Inflammatory macrophage treated with lipopolysaccharide for 1 hour (primary cell): ENCODE results near the gene PAK6.
A peak's percentile ranks its signal among the peaks of the same experiment; 100 is the strongest.

ENCODE experiments used
- DNase-seq, 2 donors: peaks; one replicate each; pipeline ENCODE4 v3.0.0-alpha.2; 2020 to 2022

Gene PAK6

DNA sequence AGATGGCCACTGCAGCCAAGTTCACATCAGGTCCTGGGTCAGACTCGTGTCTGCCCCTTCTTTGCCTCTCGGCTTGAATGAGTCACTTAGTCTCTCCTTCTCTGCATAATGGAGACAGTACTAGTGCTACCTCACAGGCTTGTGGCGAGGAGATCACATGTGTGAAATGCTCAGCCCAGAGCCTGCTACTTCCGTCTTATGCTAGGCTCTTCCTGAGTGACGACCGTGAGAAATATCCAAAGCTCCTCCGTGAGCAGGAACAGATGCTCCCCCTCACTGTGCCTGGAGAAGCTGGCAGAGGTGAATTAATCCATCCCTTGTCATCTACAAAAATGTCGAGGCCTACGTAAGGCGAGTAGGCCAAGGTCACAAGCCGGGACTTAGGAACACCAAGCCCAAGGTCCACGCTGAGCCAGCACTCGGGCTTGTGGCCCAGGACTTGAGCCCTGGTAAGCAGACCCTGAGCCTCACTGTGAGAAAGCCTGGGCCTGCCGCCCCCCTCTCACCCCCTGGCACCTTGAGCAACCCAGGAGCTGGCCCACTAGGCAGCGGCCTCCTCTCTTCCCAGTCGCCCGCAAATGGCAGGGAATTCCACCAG is 17.9 kb downstream of the PAK6 start:
- DNase-seq = peak; percentile 12 to 53

DNA sequence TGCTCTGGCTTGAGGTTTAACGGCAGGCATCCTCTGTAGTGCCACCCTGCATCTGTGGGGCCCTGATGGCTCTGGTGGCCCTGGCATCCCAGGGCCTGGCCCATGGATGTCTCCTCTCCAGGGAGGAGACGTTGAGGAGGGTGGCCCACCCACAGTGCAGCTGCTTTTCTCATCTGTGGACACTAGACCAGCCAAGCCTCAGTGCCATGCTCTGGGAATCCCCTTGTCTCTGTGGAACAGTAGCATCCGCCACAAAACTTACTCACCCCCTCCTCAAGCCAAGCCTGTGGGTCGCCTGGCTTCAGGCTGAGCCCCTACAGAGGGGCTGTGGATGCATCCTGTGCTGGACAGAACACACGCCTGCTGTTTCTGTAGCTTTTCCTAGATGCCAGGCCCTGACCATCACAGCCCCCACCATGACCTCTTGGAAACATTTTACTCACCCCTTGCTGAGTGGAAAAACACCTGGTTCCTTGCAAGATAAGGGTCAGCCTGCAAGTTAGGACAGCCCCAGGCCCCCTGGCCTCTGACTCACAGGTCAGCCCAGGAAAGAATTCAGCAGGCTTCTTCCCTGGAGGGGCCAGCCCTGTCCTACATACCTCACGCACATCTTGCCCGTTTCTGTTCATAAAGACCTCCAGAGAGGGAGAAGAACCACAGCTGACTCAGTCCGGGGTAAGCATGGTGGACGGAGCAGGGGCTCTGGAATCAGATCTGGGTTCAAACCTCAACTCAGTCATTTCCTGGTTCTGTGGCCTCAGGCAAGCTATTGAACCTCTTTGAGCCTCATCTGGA is 19.0 kb downstream of the PAK6 start:
- DNase-seq = no peak

DNA sequence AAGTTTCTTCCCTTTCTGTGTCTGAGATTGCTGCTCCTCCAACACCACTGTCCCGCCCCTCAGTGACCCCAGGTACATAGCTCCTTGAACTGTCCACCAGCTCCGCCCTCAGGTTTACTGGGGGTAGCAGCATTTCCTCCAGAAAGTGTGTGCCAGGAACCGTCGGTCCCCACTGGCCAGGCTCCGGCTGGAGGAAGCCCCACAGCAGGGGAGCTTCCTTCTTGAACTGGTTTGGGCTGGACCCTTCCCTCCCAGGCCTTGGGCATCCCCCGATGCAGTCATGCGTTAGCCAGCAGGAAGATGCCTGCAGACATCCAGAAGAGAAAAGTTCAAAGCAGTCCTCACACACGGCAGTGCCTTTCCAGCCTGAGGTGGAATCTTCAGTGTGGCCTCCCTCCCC is 19.7 kb downstream of the PAK6 start:
- no peak for DNase-seq

DNA sequence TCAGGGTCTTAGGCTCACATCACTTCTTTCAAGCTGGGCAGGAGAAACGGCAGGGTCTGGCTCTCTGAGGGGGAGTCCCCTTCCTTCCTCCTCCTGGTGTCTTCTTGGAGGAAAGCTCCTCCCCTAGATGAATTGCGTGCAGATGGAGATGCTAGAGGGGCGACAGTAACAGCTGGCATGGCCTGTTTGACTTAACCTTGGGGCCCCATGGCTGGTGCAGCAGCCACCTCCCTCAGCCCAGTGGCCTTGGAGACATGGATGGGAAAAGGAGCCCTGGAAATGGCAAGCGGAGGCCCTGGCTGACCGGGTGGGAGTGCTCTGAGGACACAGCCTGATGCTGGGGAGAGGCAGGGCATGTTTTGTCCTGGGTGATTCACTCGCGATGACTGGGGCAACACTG is 20.2 kb downstream of the PAK6 start:
- DNase-seq = no peak

DNA sequence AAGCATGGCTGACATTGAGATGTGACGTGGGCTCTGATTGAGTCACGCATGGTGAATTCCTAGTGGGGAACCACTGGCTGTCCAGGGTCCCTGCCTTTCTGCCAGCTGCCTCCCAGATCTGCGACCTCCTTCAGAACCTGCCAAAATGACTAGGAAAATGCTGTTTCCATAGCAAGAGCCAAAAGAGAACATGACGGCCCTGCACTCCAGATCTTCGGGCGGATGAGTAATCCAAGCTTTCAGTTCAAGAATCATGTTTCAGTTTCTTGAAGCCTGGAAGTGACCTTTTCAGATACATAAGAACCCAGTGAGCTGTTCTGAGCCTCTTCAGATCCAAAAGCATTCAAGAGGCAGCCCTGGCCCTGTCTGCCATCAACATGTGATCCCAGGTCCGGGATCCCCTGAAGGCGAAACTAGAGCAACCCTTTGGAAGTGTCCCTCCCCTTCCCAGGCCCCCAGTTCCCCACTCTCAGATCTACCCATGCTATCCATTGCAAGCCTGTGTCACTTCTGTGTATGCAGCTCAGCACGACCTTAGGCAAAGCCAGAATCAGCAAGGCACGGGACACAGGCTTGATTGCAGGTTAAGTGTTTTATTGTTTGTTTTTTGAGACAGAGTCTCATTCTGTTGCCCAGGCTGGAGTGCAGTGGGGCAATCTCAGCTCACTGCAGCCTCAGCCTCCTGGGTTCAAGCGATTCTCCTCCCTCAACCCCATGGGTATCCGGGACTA is 24.3 kb downstream of the PAK6 start:
- DNase-seq = no peak

DNA sequence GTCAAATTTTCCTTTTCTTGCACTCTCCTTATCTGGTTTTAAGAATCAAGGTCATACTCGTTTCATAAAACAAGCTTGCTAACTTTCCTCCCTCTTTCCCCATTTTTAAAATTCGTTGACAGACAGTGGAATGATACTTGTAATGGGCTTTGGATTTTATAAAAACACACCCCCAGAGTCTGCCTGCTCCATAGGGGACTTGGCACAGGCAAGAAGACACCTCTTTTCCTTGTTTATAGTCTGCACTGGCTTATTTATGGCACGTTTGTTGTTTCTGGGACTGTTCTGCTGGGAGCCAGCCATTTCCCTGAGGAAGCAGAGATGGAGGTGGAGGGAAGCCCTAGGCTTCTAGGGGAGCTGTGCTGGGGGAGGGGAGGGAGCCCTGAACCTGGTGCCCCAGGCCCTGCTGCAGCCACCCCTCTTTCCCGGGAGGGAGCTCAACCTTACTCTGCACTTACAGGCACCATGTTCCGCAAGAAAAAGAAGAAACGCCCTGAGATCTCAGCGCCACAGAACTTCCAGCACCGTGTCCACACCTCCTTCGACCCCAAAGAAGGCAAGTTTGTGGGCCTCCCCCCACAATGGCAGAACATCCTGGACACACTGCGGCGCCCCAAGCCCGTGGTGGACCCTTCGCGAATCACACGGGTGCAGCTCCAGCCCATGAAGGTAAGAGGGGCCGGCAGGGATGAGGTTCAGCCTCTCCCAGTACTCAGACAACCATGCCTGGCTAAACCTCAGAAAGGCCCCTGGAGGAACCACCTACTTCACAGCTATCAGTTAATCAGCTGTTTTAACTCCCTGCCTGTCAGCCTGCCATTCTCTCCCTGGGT is 25.7 kb downstream of the PAK6 start:
- no peak for DNase-seq

DNA sequence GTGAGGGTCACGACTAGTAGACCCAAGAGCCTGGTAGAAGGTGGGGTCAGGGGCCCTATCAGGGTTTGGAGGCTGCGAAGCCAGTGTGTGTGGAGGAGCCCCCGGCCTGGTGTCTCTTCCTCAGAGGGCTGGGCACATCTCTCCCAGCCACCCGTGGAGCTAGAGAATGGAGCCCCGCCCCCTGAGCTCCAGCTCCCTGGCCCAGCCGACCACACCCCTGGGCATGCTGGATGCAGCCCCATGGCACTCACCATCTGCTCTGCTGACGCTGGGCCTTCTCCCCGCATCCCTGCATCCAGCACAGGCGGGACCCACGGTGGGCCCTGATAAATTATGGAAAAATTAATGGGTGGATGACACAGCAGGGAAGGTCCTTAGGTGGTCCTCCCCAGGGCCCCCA is 26.5 kb downstream of the PAK6 start:
- no peak for DNase-seq

DNA sequence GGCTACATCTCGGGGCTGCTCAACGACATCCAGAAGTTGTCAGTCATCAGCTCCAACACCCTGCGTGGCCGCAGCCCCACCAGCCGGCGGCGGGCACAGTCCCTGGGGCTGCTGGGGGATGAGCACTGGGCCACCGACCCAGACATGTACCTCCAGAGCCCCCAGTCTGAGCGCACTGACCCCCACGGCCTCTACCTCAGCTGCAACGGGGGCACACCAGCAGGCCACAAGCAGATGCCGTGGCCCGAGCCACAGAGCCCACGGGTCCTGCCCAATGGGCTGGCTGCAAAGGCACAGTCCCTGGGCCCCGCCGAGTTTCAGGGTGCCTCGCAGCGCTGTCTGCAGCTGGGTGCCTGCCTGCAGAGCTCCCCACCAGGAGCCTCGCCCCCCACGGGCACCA is 27.0 kb downstream of the PAK6 start:
- DNase-seq = no peak

DNA sequence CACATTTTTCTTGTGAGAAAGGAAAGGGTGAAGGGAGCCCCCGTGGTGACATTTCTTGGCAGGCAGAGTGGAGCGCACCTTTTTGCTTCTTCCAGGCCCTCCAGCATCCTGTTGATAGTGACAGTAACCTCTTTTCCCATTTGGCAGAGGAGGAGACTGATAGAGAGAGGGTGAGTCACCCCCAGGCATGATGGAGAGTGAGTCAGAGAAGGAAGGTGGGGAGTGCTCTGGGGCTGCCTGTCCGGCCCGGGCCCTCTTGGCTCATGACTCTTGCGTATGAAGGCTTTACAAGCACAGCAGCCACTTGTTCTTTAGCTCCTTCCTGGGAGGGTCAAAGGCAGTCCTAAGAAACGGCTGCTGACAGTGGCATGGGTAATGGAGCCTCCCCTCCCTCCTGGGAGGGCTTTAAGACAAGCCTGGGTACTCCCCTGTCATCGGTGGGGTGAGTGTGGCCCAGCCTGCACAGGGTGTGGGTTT is 28.0 kb downstream of the PAK6 start:
- DNase-seq = peak; percentile 72 to 83

DNA sequence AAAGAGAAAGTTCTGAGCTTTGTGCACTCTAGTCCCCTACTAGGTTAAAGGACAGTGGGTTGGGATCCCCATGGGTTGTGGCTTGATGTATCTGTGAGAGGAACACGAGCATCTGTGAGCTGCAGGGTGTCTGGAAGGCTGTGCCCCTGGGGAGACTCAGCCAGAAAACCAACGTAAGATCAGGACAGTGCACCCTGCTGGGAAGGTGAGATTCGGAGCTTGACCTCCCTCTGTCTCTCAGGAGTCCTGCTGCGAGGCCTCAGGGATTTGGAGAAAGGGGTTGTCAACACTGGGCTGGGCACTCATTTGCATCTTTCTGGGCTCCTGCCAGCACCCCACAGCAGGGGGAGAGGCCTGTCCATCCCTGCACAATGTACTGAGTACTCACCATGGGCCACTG is 28.8 kb downstream of the PAK6 start:
- no peak for DNase-seq

DNA sequence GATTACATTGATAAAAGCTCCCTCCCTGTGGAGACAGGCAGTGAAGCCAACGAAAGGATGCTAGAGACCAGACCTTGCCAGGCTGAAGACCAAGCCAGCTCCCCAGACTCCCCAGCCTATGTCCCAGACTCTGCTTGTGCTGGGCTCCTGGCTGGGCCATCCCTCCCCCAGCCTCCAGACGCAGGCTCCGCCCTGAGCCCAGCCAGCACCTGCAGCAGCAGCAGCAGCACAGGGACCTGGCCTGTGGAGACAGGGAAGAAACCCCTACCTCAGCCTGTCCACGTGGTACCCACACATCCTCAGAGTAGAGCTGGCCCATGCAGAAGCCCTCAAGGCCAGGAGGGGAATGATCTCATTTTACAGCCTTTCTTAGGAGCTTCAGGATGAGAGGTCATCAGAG is 30.7 kb downstream of the PAK6 start:
- no peak for DNase-seq

DNA sequence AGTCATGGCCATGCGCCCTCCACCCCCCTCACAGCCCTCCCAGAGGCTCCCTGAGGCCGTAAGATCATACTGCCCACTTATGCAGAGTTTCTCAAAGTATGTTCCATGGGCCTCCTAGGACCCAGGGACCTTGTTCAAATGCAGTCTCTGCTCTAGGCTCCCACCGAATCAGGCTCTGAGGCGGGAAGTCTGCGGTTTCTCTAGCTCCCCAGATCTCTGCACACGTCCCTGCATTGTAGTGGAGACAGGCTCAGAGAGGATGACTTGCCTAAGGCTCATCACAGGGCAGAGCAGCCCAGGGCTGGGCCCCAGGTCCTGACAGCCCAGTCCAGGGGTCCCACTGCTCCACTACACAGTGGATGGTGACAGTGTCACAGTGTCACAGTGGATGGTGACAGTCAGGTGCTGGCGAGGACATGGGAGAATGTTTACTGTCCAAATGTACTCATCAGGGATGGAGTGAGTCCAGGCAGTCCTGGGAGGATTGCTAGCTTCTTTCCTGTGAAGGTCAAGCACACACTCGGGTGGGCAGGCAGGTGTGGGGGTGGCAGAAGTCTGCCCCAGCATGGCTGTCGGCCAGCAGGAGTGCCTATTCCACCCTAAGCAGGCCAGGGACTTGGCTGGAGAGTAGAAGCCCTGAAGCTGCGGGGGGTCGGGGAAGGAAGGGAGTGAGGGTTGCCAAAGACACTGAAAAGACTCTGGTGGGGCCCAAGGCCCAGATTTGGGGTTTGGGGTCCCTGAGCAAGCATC is 31.6 kb downstream of the PAK6 start:
- no peak for DNase-seq

DNA sequence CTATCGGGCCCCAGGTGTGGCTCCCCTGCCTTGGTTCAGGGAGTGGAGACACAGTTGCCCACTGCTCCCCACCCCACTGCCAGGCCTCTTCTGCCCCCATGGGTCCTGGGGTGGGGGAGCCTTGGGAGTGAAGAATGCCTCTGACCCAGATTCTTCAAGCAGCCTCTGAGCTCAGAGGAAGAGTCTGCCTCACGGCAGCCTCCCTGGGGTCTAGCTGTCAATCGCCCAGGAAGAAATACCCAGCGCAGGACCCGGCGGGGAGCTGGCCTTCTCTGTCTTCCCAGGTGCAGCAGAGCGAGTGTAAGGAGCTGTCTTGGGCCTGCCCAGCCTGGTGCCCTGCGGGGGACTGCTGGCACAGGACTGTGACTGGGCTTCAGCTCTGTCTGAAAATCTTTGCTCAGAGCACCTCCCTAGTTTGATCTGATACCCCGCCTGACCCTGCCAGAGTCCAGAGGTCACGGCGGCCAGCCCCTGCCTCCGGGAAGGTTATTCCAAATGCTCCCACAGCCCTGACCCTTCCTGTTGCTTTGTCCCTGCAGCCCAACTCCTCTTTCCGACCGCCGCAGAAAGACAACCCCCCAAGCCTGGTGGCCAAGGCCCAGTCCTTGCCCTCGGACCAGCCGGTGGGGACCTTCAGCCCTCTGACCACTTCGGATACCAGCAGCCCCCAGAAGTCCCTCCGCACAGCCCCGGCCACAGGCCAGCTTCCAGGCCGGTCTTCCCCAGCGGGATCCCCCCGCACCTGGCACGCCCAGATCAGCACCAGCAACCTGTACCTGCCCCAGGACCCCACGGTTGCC is 33.0 kb downstream of the PAK6 start:
- DNase-seq = no peak

DNA sequence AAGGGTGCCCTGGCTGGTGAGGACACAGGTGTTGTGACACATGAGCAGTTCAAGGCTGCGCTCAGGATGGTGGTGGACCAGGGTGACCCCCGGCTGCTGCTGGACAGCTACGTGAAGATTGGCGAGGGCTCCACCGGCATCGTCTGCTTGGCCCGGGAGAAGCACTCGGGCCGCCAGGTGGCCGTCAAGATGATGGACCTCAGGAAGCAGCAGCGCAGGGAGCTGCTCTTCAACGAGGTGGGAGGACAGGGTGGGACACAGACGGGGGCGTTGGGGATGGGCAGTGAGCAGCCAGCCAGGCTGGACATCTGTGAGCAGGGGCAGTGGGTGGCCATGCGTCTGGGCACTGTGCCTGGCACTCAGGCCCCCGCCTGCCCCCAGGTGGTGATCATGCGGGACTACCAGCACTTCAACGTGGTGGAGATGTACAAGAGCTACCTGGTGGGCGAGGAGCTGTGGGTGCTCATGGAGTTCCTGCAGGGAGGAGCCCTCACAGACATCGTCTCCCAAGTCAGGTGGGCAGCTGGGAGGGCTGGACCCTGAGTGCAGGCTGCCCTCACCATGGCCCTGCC is 33.7 kb downstream of the PAK6 start:
- no peak for DNase-seq

DNA sequence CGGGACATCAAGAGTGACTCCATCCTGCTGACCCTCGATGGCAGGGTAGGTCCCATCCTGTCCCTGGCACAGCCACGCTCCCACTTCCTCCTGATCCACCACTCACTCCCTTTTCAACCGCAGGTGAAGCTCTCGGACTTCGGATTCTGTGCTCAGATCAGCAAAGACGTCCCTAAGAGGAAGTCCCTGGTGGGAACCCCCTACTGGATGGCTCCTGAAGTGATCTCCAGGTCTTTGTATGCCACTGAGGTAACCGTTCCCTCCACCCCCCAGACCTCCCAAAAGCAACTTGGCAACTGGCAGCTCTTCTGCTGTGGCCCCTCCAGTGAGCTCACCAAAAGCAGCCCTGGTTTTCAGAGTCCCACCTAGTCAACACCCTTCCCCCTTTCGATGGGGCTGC is 34.6 kb downstream of the PAK6 start:
- no peak for DNase-seq

DNA sequence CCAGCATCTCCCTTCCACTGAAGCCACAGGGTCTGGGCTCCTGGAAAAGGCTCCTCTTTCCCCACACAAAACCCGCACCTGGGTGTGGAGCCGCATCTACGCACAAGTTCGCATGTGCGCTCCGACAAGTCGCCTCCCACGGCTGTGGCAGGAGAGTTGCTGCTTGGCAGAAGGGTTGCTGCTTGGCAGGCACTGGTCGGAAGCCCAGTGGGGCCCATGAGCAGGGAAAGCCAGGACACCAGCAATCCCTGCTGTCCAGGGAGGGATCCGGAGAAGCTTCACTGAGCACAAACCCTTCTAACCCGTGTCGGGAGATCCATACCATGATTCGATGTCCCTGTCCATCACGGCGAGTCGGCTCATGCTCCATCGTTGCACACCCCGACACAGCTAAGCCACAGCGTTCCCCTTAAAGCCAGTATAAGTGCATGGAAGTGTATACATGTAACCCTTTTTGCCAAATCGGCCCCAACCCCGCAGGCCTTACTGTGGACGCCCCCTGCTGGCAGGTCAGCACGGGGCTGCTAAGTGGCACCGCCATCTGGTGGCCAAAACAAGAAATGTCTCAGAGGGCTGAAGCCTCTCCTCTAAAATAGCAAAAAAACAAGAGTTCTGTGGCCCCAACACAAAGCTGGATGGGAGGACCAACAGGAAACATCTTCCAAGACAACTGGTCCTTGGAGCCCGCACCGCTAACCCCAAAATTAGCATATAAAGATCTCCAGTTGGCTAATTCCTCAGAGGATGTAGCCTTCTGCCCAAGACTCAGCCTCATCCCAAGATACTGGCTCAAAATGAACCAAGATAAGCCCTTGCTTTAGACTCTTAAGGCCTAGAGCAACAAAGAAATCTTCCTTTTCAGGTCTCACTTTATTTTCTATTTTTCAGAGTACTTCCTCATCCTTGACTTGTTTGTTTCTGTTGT is 35.7 kb downstream of the PAK6 start:
- DNase-seq = peak; percentile 56 to 95

DNA sequence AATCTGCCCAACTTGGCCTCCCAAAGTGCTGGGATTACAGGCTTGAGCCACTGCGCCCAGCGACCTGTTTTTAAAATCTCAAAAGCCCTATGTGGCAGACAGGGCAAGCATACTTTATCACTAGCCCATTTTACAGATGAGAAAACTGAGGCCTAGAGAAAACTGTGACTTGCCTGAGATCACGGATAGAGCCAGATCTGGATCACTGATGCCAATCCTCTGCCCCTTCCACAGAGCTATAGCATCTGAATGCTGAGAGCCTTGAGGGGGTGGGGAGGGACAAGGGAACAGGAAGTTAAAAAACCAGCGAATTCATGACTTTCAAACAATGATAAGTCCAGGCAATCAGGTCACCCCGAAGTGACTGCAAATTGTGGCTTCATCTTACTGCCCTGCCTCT is 36.7 kb downstream of the PAK6 start:
- DNase-seq = peak in 1 of 2 donors; percentile 14

DNA sequence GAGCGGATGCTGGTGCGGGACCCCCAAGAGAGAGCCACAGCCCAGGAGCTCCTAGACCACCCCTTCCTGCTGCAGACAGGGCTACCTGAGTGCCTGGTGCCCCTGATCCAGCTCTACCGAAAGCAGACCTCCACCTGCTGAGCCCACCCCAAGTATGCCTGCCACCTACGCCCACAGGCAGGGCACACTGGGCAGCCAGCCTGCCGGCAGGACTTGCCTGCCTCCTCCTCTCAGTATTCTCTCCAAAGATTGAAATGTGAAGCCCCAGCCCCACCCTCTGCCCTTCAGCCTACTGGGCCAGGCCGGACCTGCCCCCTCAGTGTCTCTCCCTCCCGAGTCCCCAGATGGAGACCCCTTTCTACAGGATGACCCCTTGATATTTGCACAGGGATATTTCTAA is 37.1 kb downstream of the PAK6 start:
- DNase-seq = no peak

DNA sequence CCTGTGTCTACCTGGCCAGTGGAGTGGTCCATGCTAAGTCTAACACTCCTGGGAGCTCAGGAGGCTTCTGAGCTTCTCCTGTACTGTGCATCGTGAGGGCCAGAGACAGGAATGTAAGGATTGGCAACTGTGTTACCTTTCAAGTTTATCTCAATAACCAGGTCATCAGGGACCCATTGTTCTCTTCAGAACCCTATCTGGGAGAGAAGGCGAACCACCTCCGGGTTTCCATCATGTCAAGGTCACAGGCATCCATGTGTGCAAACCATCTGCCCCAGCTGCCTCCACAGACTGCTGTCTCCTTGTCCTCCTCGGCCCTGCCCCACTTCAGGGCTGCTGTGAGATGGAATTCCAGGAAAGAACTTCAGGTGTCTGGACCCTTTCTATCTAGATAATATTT is 38.1 kb downstream of the PAK6 start:
- no peak for DNase-seq

DNA sequence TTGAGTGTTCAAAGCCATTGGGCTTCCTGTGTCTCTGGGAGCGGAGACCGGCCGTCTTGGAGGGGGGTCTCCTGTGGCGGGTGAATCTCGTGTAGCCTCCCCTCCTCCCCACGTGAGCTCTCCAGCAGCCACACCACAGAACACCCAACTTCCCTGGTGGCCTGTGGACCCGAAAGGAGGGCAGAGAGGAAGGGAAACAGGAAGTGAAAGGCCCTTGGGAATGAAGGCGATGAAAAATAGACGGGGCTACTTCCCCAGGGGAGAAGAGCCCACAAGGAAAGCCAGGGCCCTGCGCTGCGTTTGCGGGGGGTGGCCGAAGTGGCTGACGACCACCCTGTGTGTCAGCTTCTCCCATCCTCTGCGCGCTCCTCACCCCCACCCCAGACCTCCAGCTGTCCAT is 38.6 kb downstream of the PAK6 start:
- DNase-seq = peak; percentile 48 to 60
